Neural progenitor cell (in vitro differentiated cells): ENCODE measurements around the gene SNX10.

Experiments
- CTCF ChIP-seq: fragments of 200-600 bp; sonication (generic); IDR thresholded peaks from 2 replicates; pipeline ENCODE4 v1.5.1; 2017; ENCODE audit warnings: antibody characterized with exemption, mild to moderate bottlenecking
- EZH2 ChIP-seq: fragments of 200-600 bp; sonication (generic); IDR thresholded peaks from 2 replicates; pipeline ENCODE4 v1.6.1; 2017; ENCODE audit warnings: antibody characterized with exemption, mild to moderate bottlenecking, moderate library complexity

- TF ChIP-seq CTCF (no peak), EZH2 (no peak)
These were observed 124.3 kb downstream of the SNX10 start for GRCh38 chr7:26416004-26416403.
